K562 (cell line): ENCODE data around the gene PRRC2A. TPM values are rescaled to one million over a fixed set of nuclear protein-coding genes. Genes with fewer than 3 reads are reported as not detected.
A peak's percentile ranks its signal among the peaks of the same experiment; 100 is the strongest.

Source experiments
- HNRNPL ChIP-seq: fragments of 200-400 bp; formaldehyde crosslinking; IDR thresholded peaks from 2 replicates; pipeline ENCODE4 v1.6.1; 2017; ENCODE audit warnings: low read depth, mild to moderate bottlenecking, low read length
- ILF3 ChIP-seq: fragments of 450-650 bp; IDR thresholded peaks from 2 replicates; pipeline ENCODE4 v1.6.1; 2018; ENCODE audit warnings: antibody characterized with exemption, mild to moderate bottlenecking, moderate library complexity, borderline replicate concordance
- MAZ ChIP-seq, 2 experiments: fragments of 450-650 bp in 1 of 2; sonication (generic) in 1 of 2; formaldehyde crosslinking; IDR thresholded peaks in 1 of 2; conservative IDR thresholded peaks in 1 of 2; 2 replicates each; pipeline versions ENCODE4 v1.4.0 to v1.5.0; 2020; ENCODE audit warnings: mild to moderate bottlenecking in 1 of 2, missing genetic modification reagents in 1 of 2
- MYC ChIP-seq, 2 experiments: fragments of 250-450 bp in 1 of 2; sonication (Bioruptor Pico) in 1 of 2; IDR thresholded peaks; 2 replicates each; pipeline versions ENCODE4 v1.5.1 to v1.6.1; 2012 to 2021; ENCODE audit warnings: low read depth in 2 of 2, borderline replicate concordance in 1 of 2, improper control_type of control experiment in 1 of 2, low read length in 1 of 2, mild to moderate bottlenecking in 1 of 2, moderate library complexity in 1 of 2
- NUFIP1 ChIP-seq: fragments of 450-650 bp; IDR thresholded peaks from 2 replicates; pipeline ENCODE4 v1.6.1; 2018; ENCODE audit not compliant: partially characterized antibody
- RBM39 ChIP-seq: fragments of 200-400 bp; formaldehyde crosslinking; optimal IDR thresholded peaks from 2 replicates; pipeline ENCODE3; 2018; ENCODE audit warnings: low read depth, low read length
- SIN3B ChIP-seq: fragments of 450-650 bp; IDR thresholded peaks from 2 replicates; pipeline ENCODE4 v1.6.1; 2017; ENCODE audit warnings: low read depth, mild to moderate bottlenecking, moderate library complexity
- SMAD1 ChIP-seq: fragments of 150-350 bp; IDR thresholded peaks from 2 replicates; pipeline ENCODE4 v1.6.1; 2014; ENCODE audit warnings: low read length, low read depth; ENCODE audit not compliant: partially characterized antibody
- SMARCA4 ChIP-seq: fragments of 450-650 bp; IDR thresholded peaks from 2 replicates; pipeline ENCODE4 v1.6.1; 2016
- U2AF1 ChIP-seq: fragments of 200-400 bp; formaldehyde crosslinking; optimal IDR thresholded peaks from 2 replicates; pipeline ENCODE3; 2017; ENCODE audit warnings: mild to moderate bottlenecking, low read depth, low read length, moderate library complexity
- ZNF165 ChIP-seq: fragments of 250-450 bp; sonication (Bioruptor Pico); IDR thresholded peaks from 2 replicates; pipeline ENCODE4 v1.4.0; 2020; ENCODE audit warnings: borderline replicate concordance
- ZNF232 ChIP-seq: sonication (generic); formaldehyde crosslinking; IDR thresholded peaks from 2 replicates; pipeline ENCODE4 v1.8.0; 2022; ENCODE audit warnings: mild to moderate bottlenecking, missing genetic modification reagents
- polyA plus RNA-seq, 8 experiments: library from polyadenylated mRNA; depleted of rRNA in 4 of 8; stranded (reverse) in 5 of 8; unstranded in 3 of 8; fragments of >200 nt; fragmentation: Nextera tagmentation in 2 of 8; fragmentation: Illumina TruSeq in 1 of 8; extraction: Ambion mirVana in 2 of 8; extraction: Trizol in 1 of 8; gene quantifications; 2 replicates each; pipeline versions ENCODE4 v1.2.1 to v1.2.3, GENCODE V29; 2011 to 2014; ENCODE audit warnings: inconsistent platforms in 1 of 8, missing spikeins in 1 of 8
- total RNA-seq, 7 experiments: library from RNA; depleted of rRNA in 6 of 7; stranded (reverse); fragments of >200 nt in 6 of 7; fragmentation: Illumina TruSeq in 2 of 7; extraction: Trizol in 2 of 7; gene quantifications; 2 replicates each; pipeline versions ENCODE4 v1.2.1 to v1.2.3, GENCODE V29; 2011 to 2021; ENCODE audit warnings: low replicate concordance in 1 of 7
- TF ChIP-seq, protein P1 (sequence below): fragments of 250-450 bp; sonication (Bioruptor Pico); IDR thresholded peaks from 2 replicates; pipeline ENCODE4 v1.5.0; 2021; ENCODE audit warnings: mild to moderate bottlenecking, moderate library complexity
- TF ChIP-seq, protein P2 (sequence below), 2 experiments: fragments of 450-650 bp in 1 of 2; sonication (generic) in 1 of 2; formaldehyde crosslinking in 1 of 2; IDR thresholded peaks; 2 replicates each; pipeline versions ENCODE4 v1.7.1 to v1.9.0; 2016 to 2022; ENCODE audit warnings: inconsistent platforms in 1 of 2, mild to moderate bottlenecking in 1 of 2, missing genetic modification reagents in 1 of 2

Gene PRRC2A
- total and polyA plus RNA-seq, 9 of the 15 experiments (the other 6 are each of a cell fraction or from before 2014, with no cell fraction given): 1.0 to 332 (median 63.0) TPM

DNA sequence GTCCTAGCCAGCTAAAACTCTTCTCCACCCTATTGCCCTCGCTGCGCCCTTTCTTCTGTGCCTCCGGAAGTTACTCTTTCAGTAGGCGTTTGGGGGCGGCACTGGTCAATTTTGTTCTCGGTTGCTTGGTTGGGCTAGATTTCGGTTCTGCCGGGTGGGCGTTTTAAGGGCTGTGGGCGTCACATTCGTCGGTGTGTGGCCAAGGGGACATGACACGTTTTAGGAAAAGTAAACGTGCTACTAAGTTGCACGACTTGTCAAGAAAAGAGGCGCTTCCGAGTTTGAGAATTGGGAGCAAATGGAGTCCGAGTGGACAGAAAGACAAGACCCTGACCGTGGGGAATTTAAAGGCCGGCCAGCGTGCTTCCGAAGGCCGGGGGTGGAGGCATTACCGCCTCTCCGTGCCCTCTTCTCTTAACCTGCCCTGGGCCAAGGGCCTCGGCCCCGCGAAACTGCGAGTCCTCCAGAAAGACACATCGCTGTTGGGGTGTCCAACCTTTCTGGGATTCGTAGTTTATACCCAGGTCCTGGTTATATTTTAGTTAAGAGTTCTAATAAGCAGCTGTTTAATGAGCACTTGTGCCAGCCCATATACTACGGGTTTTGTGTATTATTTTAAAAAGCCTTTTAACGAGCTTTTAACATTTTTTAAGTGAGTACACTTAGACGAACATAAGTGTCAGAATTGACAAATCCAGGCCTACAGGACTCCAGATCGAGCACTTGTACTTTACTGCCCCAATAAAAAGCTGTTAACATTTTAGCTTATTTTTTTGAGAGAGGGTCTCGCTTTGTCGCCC lies 32.6 kb downstream of the PRRC2A start (continued):
- TF ChIP-seq SMAD1 (peak; percentile 92), ILF3 (no peak), ZNF232 (CRISPR knock-in tag) (peak; percentile 79), NUFIP1 (no peak), SMARCA4 (peak; percentile 86), U2AF1 (no peak), RBM39 (peak; percentile 95), ZNF165 (CRISPR knock-in tag) (0 out of 2 replicates have a peak, but pooled peaks have one; percentile 42), MAZ (CRISPR knock-in tag; conservative IDR thresholded peaks at IDR 0.05 in 1 of 2, IDR thresholded peaks at IDR 0.05 in 1 of 2) (no peak; a peak in 1 of 4 replicates), HNRNPL (peak; percentile 61; the same call in 1 of the 2 replicates), MYC (IDR thresholded peaks at IDR 0.05; ENCODE audit: low read depth, low read length) (no peak), MYC (CRISPR knock-in tag; IDR thresholded peaks at IDR 0.05; ENCODE audit: borderline replicate concordance, low read depth) (peak; percentile 82; the same call in 1 of the 2 replicates), SIN3B (no peak)
- TF ChIP-seq, protein P1, sequence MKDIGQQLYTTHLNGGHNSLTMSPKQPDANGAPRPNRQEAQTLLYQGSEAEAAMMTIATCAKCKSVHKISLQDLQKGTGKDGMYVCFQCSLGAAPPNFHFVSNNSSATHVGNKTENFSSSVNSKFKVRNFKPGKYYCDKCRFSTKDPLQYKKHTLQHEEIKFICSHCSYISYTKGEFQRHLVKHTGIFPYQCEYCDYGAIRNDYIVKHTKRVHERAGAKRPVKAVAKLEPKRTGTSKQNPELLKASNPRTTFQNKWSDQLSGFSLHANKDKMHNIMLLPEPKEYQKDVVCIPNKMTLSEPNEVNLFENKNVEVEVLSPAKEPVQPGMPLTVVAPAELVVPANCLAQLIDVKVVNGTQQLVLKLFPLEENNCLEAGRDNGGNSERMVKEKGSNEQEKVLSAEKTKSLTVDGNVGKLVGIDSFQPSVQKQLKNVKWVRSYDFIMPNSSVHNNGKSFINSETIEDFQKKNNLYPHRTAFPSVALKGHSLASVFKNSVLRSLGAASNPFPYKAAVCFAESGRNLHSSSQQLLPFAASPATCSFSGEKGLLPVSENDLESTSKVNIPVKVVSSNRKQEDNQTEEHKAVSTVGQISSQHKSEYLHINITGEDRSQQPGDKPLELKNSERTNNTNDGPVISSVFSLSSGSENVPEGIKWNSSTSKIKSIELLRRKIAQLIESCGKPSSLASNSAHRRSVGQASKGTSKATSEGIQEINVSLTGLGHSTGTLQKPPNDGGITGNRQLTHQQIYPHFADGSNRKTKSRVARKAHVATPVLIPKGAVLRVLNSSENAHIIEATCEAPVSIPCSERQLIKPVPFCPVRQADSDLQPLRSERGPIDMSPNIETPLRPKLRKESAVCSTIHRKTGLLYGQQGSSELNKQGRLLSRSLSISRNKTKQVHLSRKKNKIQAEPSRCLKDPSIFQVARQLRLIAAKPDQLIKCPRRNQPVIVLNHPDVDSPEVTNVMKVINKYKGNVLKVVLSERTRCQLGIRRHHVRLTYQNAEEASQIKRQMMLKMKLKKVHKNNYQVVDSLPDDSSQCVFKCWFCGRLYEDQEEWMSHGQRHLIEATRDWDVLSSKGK (CRISPR knock-in tag): no peak
- TF ChIP-seq, protein P2, sequence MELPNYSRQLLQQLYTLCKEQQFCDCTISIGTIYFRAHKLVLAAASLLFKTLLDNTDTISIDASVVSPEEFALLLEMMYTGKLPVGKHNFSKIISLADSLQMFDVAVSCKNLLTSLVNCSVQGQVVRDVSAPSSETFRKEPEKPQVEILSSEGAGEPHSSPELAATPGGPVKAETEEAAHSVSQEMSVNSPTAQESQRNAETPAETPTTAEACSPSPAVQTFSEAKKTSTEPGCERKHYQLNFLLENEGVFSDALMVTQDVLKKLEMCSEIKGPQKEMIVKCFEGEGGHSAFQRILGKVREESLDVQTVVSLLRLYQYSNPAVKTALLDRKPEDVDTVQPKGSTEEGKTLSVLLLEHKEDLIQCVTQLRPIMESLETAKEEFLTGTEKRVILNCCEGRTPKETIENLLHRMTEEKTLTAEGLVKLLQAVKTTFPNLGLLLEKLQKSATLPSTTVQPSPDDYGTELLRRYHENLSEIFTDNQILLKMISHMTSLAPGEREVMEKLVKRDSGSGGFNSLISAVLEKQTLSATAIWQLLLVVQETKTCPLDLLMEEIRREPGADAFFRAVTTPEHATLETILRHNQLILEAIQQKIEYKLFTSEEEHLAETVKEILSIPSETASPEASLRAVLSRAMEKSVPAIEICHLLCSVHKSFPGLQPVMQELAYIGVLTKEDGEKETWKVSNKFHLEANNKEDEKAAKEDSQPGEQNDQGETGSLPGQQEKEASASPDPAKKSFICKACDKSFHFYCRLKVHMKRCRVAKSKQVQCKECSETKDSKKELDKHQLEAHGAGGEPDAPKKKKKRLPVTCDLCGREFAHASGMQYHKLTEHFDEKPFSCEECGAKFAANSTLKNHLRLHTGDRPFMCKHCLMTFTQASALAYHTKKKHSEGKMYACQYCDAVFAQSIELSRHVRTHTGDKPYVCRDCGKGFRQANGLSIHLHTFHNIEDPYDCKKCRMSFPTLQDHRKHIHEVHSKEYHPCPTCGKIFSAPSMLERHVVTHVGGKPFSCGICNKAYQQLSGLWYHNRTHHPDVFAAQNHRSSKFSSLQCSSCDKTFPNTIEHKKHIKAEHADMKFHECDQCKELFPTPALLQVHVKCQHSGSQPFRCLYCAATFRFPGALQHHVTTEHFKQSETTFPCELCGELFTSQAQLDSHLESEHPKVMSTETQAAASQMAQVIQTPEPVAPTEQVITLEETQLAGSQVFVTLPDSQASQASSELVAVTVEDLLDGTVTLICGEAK (IDR thresholded peaks at IDR 0.05): no peak
- TF ChIP-seq, protein P2 (CRISPR knock-in tag; IDR thresholded peaks at IDR 0.05): no peak
